HepG2 (cell line): ENCODE results near the gene PRRC1. TPM values are rescaled to one million over a fixed set of nuclear protein-coding genes. Genes with fewer than 3 reads are reported as not detected.
"Not testable (repeated sequence)": the region's sequence is repeated elsewhere in the genome, so short reads cannot be mapped to it uniquely, and the experiment has no call there.

Source experiments
- ATAC-seq: fragments of 200-7000 bp; cut with Tn5 transposase; 3 replicates; pipeline ENCODE4 v1.9.1; 2020; ENCODE audit warnings: mild to moderate bottlenecking, moderate library complexity
- BruUV-seq: library from RNA; stranded (reverse); fragments of 400-500 nt; replicated peaks from 2 replicates; lab custom pipeline; 2021; lab: Mats Ljungman, UMichigan
- CTCF ChIA-PET: fragments of 300-600 bp; formaldehyde crosslinking; extraction: SDS; loops from one replicate; lab custom pipeline; 2021; ENCODE audit warnings: low total read pairs, inconsistent platforms, low intra/inter-chr PET ratio; lab: Yijun Ruan, JAX
- POLR2A ChIA-PET: fragments of 350-600 bp; sonication (Branson Sonifier 250); formaldehyde crosslinking; loops from one replicate; lab custom pipeline; 2020; ENCODE audit warnings: antibody characterized with exemption, inconsistent platforms; lab: Yijun Ruan, JAX
- DNase-seq: peaks from one replicate; pipeline ENCODE4 v3.0.0-alpha.2; 2015; ENCODE audit warnings: low spot score
- FAIRE-seq: peaks from 3 replicates; lab custom pipeline; 2011; peaks lifted over from hg19 to GRCh38; lab: Jason Lieb, UNC
- H2AFZ ChIP-seq: one replicate; pipeline ENCODE4 v1.6.1; 2011; ENCODE audit warnings: low read length, inconsistent platforms
- H3K27ac ChIP-seq: fragments of 300-600 bp; 3 replicates; pipeline ENCODE4 v1.8.0; 2011; ENCODE audit warnings: mixed run types, mild to moderate bottlenecking, mixed read lengths, low read length, inconsistent platforms; ENCODE audit not compliant: insufficient read depth; ENCODE audit errors: extremely low read length
- H3K27me3 ChIP-seq, 2 experiments: fragments of 200-600 bp in 1 of 2; 2 replicates in 1 of 2; 3 replicates in 1 of 2; pipeline versions ENCODE4 v1.6.0 to v1.8.0; 2011; ENCODE audit warnings: low read length in 2 of 2, mild to moderate bottlenecking in 2 of 2, moderate library complexity in 2 of 2, inconsistent platforms in 1 of 2; ENCODE audit not compliant: insufficient read depth in 2 of 2, control insufficient read depth in 1 of 2
- H3K36me3 ChIP-seq, 2 experiments: fragments of 200-600 bp in 1 of 2; replicated peaks in 1 of 2; 2 replicates in 1 of 2; 3 replicates in 1 of 2; pipeline versions ENCODE4 v1.5.1 to v1.8.0; 2011; ENCODE audit warnings: low read length in 2 of 2, inconsistent platforms in 1 of 2; ENCODE audit not compliant: insufficient read depth in 2 of 2, control insufficient read depth in 1 of 2
- H3K4me1 ChIP-seq: 2 replicates; pipeline ENCODE4 v1.5.1; 2012; ENCODE audit warnings: low read length, inconsistent platforms; ENCODE audit not compliant: insufficient read depth
- H3K4me2 ChIP-seq: 2 replicates; pipeline ENCODE4 v1.6.0; 2011; ENCODE audit warnings: low read depth, low read length, inconsistent platforms
- H3K4me3 ChIP-seq, 3 experiments: fragments of 200-600 bp in 1 of 3; sonication (generic), shearing (Covaris generic) in 1 of 3; replicated peaks in 1 of 3; 2 replicates each; pipeline ENCODE4 v1.5.1; 2011 to 2016; ENCODE audit warnings: low read length in 3 of 3, inconsistent platforms in 2 of 3, low read depth in 2 of 3, mild to moderate bottlenecking in 2 of 3, control low read depth in 1 of 3, mixed read lengths in 1 of 3; ENCODE audit not compliant: insufficient read depth in 1 of 3
- H3K79me2 ChIP-seq: one replicate; pipeline ENCODE4 v1.6.1; 2011; ENCODE audit warnings: low read length, inconsistent platforms; ENCODE audit not compliant: insufficient read depth
- H3K9ac ChIP-seq: 2 replicates; pipeline ENCODE4 v1.6.0; 2011; ENCODE audit warnings: mild to moderate bottlenecking, low read depth, low read length, inconsistent platforms; ENCODE audit not compliant: insufficient read depth
- H3K9me3 ChIP-seq: 2 replicates; pipeline ENCODE4 v1.5.1; 2012; ENCODE audit warnings: mild to moderate bottlenecking, low read length
- H4K20me1 ChIP-seq: 2 replicates; pipeline ENCODE4 v1.6.0; 2011; ENCODE audit warnings: inconsistent platforms, mild to moderate bottlenecking, low read length, moderate library complexity; ENCODE audit not compliant: insufficient read depth
- ASH2L ChIP-seq: fragments of 300-600, 200-600 bp; sonication (generic); IDR thresholded peaks from 2 replicates; pipeline ENCODE4 v1.7.0; 2017; ENCODE audit warnings: low read depth, mild to moderate bottlenecking, moderate library complexity, mixed read lengths, low read length; ENCODE audit not compliant: insufficient read length
- BRCA1 ChIP-seq: sonication (generic); formaldehyde crosslinking; IDR thresholded peaks from 2 replicates; pipeline ENCODE4 v1.4.0; 2020; ENCODE audit warnings: missing genetic modification reagents
- FOXK2 ChIP-seq: fragments of 450-650 bp; IDR thresholded peaks from 2 replicates; pipeline ENCODE4 v1.6.1; 2016
- HDAC2 ChIP-seq: sonication (generic); formaldehyde crosslinking; IDR thresholded peaks from 2 replicates; pipeline ENCODE4 v1.4.0; 2020; ENCODE audit warnings: missing genetic modification reagents
- HIC2 ChIP-seq: sonication (generic); formaldehyde crosslinking; IDR thresholded peaks from 2 replicates; pipeline ENCODE4 v1.9.0; 2022; ENCODE audit warnings: low read depth, missing genetic modification reagents
- KDM5A ChIP-seq: fragments of 200-600 bp; sonication (generic); IDR thresholded peaks from 2 replicates; pipeline ENCODE4 v1.7.0; 2018; ENCODE audit warnings: antibody characterized with exemption, mild to moderate bottlenecking, low read length, borderline replicate concordance
- NR2C2 ChIP-seq: sonication (generic); formaldehyde crosslinking; IDR thresholded peaks from 2 replicates; pipeline ENCODE4 v1.4.0; 2020; ENCODE audit warnings: missing genetic modification reagents, mild to moderate bottlenecking, moderate library complexity, borderline replicate concordance
- NR3C1 ChIP-seq: sonication (generic); formaldehyde crosslinking; IDR thresholded peaks from 2 replicates; pipeline ENCODE4 v1.4.0; 2020; ENCODE audit warnings: missing genetic modification reagents
- SCMH1 ChIP-seq: sonication (generic); formaldehyde crosslinking; IDR thresholded peaks from 2 replicates; pipeline ENCODE4 v1.9.0; 2021; ENCODE audit warnings: missing genetic modification reagents, mild to moderate bottlenecking, borderline replicate concordance
- SMC3 ChIP-seq: IDR thresholded peaks from 2 replicates; pipeline ENCODE4 v1.6.1; 2011; ENCODE audit warnings: low read length, improper control_type of control experiment
- ZBTB33 ChIP-seq: sonication (generic); formaldehyde crosslinking; IDR thresholded peaks from 2 replicates; pipeline ENCODE4 v1.4.0; 2020; ENCODE audit warnings: missing genetic modification reagents
- WGBS: methylation state at CpG from one replicate; pipeline ENCODE4 v1.1.6; 2017; ENCODE audit warnings: low lambda C conversion rate; 5-methylcytosine and 5-hydroxymethylcytosine counted together
- in situ Hi-C: cut with HindIII; loops from 2 replicates; pipeline ENCODE4 v1.10.0; 2017; ENCODE audit warnings: low pct_unique_long_range_greater_than_20kb; ENCODE audit not compliant: extremely low pct_ligation_motif_present
- intact Hi-C: fragments of 100-400 bp; cut with micrococcal nuclease; formaldehyde crosslinking; loops from one replicate; pipeline ENCODE4 v1.10.0; 2022; ENCODE audit not compliant: unreplicated experiment
- polyA plus RNA-seq, 8 experiments: library from polyadenylated mRNA; depleted of rRNA in 3 of 8; stranded (reverse) in 7 of 8; unstranded in 1 of 8; fragments of >200 nt; fragmentation: Illumina TruSeq in 4 of 8; extraction: Trizol in 4 of 8; gene quantifications; 2 replicates each; pipeline versions ENCODE4 v1.2.1 to v1.2.3, GENCODE V29; 2011 to 2016; ENCODE audit warnings: low read depth in 4 of 8, missing spikeins in 1 of 8, mixed read lengths in 1 of 8; ENCODE audit not compliant: insufficient read depth in 1 of 8
- total RNA-seq, 5 experiments: library from RNA; depleted of rRNA; stranded (reverse); fragments of >200 nt; fragmentation: Illumina TruSeq; extraction: Trizol; gene quantifications; 2 replicates each; pipeline ENCODE4 v1.2.3, GENCODE V29; 2016; ENCODE audit warnings: low read depth in 1 of 5
- TF ChIP-seq, protein P1 (sequence below): sonication (generic); formaldehyde crosslinking; IDR thresholded peaks from 2 replicates; pipeline ENCODE4 v1.8.1; 2023; ENCODE audit warnings: mild to moderate bottlenecking, inconsistent platforms, moderate library complexity, missing genetic modification reagents, borderline replicate concordance
- TF ChIP-seq, protein P2 (sequence below): sonication (generic); formaldehyde crosslinking; IDR thresholded peaks from 2 replicates; pipeline ENCODE4 v1.4.0; 2020; ENCODE audit warnings: missing genetic modification reagents, low read depth, mild to moderate bottlenecking, borderline replicate concordance

PRRC1 gene
- total and polyA plus RNA-seq, 2 of the 13 experiments (the other 11 are each of a cell fraction or from before 2014, with no cell fraction given) = 48.5 to 51.9 TPM

- H3K4me3 ChIP-seq, POLR2A ChIA-PET, H3K4me1 ChIP-seq, intact Hi-C loops, CTCF ChIA-PET, H3K9me3 ChIP-seq, H3K27me3 ChIP-seq, ATAC-seq, H3K79me2 ChIP-seq, H3K27ac ChIP-seq, H3K4me2 ChIP-seq, H3K9ac ChIP-seq, BruUV-seq, in situ Hi-C loops, DNase-seq, H4K20me1 ChIP-seq, H2AFZ ChIP-seq, FAIRE-seq: not testable (repeated sequence)
- no CpG with 5 or more reads among the region's 1 CpG for WGBS
- H3K36me3 ChIP-seq = peaks cover 1 to 12% of the 10 kb centered on the region in 2 experiments; a peak in 4 of 5 replicates
Observed at GRCh38 chr5:127545249-127545648, 27.8 kb downstream of the PRRC1 start.

- CTCF ChIA-PET = no interaction called here
- POLR2A ChIA-PET = no interaction called here
- WGBS = 96% methylated on average over 2 of the region's 2 CpGs
- Histone ChIP-seq H3K9ac (no peak overlapping the region), H3K4me3 (no peak overlapping the region), H4K20me1 (0 out of 2 replicates have a peak, but pooled peaks cover 6% of the 10 kb centered on the region), H3K79me2 (no peaks in the 10 kb centered on the region), H3K4me2 (no peak overlapping the region), H3K36me3 (peaks cover 5 to 42% of the 10 kb centered on the region in 2 experiments), H3K27ac (no peak overlapping the region), H3K27me3 (no peaks in the 10 kb centered on the region), H3K4me1 (0 out of 2 replicates have a peak, but pooled peaks cover 7% of the 10 kb centered on the region), H2AFZ (no peak overlapping the region), H3K9me3 (no peaks in the 10 kb centered on the region)
- no peak for FAIRE-seq
- no peak for DNase-seq
- ATAC-seq = no peak
- in situ Hi-C loops = no loop called here
- no TSS peak for BruUV-seq
- intact Hi-C loops = no loop called here
- TF ChIP-seq NR2C2 (CRISPR knock-in tag) (no peak), SCMH1 (CRISPR knock-in tag) (no peak), SMC3 (no peak), ZBTB33 (CRISPR knock-in tag) (no peak), ASH2L (no peak), BRCA1 (no peak), HIC2 (no peak), NR3C1 (CRISPR knock-in tag) (no peak), FOXK2 (no peak), HDAC2 (no peak), KDM5A (no peak)
- TF ChIP-seq, protein P1, sequence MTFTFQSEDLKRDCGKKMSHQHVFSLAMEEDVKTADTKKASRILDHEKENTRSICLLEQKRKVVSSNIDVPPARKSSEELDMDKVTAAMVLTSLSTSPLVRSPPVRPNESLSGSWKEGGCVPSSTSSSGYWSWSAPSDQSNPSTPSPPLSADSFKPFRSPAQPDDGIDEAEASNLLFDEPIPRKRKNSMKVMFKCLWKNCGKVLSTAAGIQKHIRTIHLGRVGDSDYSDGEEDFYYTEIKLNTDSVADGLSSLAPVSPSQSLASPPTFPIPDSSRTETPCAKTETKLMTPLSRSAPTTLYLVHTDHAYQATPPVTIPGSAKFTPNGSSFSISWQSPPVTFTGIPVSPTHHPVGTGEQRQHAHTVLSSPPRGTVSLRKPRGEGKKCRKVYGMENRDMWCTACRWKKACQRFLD (CRISPR knock-in tag) = no peak
- TF ChIP-seq, protein P2, sequence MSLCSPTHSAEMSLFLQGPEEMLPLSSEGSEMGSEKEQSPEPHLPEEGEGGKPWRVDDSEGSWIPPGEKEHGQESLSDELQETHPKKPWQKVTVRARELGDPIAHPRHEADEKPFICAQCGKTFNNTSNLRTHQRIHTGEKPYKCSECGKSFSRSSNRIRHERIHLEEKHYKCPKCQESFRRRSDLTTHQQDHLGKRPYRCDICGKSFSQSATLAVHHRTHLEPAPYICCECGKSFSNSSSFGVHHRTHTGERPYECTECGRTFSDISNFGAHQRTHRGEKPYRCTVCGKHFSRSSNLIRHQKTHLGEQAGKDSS (CRISPR knock-in tag) = no peak
Observed at GRCh38 chr5:127549551-127549950, 32.1 kb downstream of the PRRC1 start.
